ENCODE data around the gene AKNA. TPM values are rescaled to one million over a fixed set of nuclear protein-coding genes. Genes with fewer than 3 reads are reported as not detected.

AKNA gene
- total RNA-seq, 1 donor from 2014 or later = 152 TPM

- Mint-ChIP-seq H3K4me1 (ENCODE audit: low read depth) (peaks cover 60% of the 10 kb centered on the region), H3K36me3 (ENCODE audit: low read depth) (peaks cover 78% of the 10 kb centered on the region), H3K4me3 (ENCODE audit: low read depth) (peak overlapping the region; percentile 99), H3K27ac (peak overlapping the region; percentile 99), H3K9me3 (no peaks in the 10 kb centered on the region), H3K27me3 (ENCODE audit: low read depth) (no peaks in the 10 kb centered on the region)
- intact Hi-C loops (cut with micrococcal nuclease) = loop anchor here (10.0 kb wide), 3 partner anchors 505 to 875 kb away; no protein-coding TSS in a partner anchor
- no peak for DNase-seq (ENCODE audit: low spot score)
Observed at GRCh38 chr9:114389612-114390368, 2.0 kb upstream of the AKNA start.

GRCh38 chr9:114388764-114389375, 1.1 kb upstream of the AKNA start:
- Mint-ChIP-seq H3K27ac (peak overlapping the region; percentile 99), H3K27me3 (ENCODE audit: low read depth) (no peaks in the 10 kb centered on the region), H3K36me3 (ENCODE audit: low read depth) (peaks cover 82% of the 10 kb centered on the region), H3K9me3 (no peaks in the 10 kb centered on the region), H3K4me3 (ENCODE audit: low read depth) (peak overlapping the region; percentile 99), H3K4me1 (ENCODE audit: low read depth) (peaks cover 60% of the 10 kb centered on the region)
- DNase-seq (ENCODE audit: low spot score) = no peak
- intact Hi-C loops (cut with micrococcal nuclease) = loop anchor here (1.0 to 10.0 kb wide), 3 partner anchors 50 to 874 kb away; no protein-coding TSS in a partner anchor

- Mint-ChIP-seq H3K36me3 (ENCODE audit: low read depth) (peaks cover 82% of the 10 kb centered on the region), H3K9me3 (no peaks in the 10 kb centered on the region), H3K27me3 (ENCODE audit: low read depth) (no peaks in the 10 kb centered on the region), H3K4me3 (ENCODE audit: low read depth) (peak overlapping the region; percentile 99), H3K4me1 (ENCODE audit: low read depth) (peaks cover 63% of the 10 kb centered on the region), H3K27ac (peak overlapping the region; percentile 99)
- DNase-seq (ENCODE audit: low spot score) = no peak
- intact Hi-C loops (cut with micrococcal nuclease) = loop anchor here (1.0 to 10.0 kb wide), 3 partner anchors 49 to 874 kb away; no protein-coding TSS in a partner anchor
Observed at GRCh38 chr9:114388357-114388682, 538 bp upstream of the AKNA start.

GRCh38 chr9:114386886-114387679, 699 bp downstream of the AKNA start:
- H3K27ac Mint-ChIP-seq = peak overlapping the region; percentile 99

GRCh38 chr9:114386361-114386885, 1.4 kb downstream of the AKNA start:
- peaks cover 90% of the 10 kb centered on the region for H3K36me3 Mint-ChIP-seq (ENCODE audit: low read depth)
- peaks cover 72% of the 10 kb centered on the region for H3K4me1 Mint-ChIP-seq (ENCODE audit: low read depth)
- peak overlapping the region; percentile 99 for H3K27ac Mint-ChIP-seq
- no peaks in the 10 kb centered on the region for H3K27me3 Mint-ChIP-seq (ENCODE audit: low read depth)
- peak overlapping the region; percentile 99 for H3K4me3 Mint-ChIP-seq (ENCODE audit: low read depth)
- intact Hi-C loops (cut with micrococcal nuclease) = loop anchor here (10.0 kb wide), 2 partner anchors 508 to 872 kb away; no protein-coding TSS in a partner anchor
- H3K9me3 Mint-ChIP-seq = no peaks in the 10 kb centered on the region
- DNase-seq (ENCODE audit: low spot score) = no peak

More at GRCh38 chr9:114386886-114387679, 699 bp downstream of the AKNA start:
- H3K36me3 Mint-ChIP-seq (ENCODE audit: low read depth) = peaks cover 88% of the 10 kb centered on the region
- H3K4me3 Mint-ChIP-seq (ENCODE audit: low read depth) = peak overlapping the region; percentile 99
- no peaks in the 10 kb centered on the region for H3K27me3 Mint-ChIP-seq (ENCODE audit: low read depth)
- no peak for DNase-seq (ENCODE audit: low spot score)
- intact Hi-C loops (cut with micrococcal nuclease) = loop anchor here (10.0 kb wide), 2 partner anchors 508 to 872 kb away; no protein-coding TSS in a partner anchor
- H3K4me1 Mint-ChIP-seq (ENCODE audit: low read depth) = peaks cover 70% of the 10 kb centered on the region
- no peaks in the 10 kb centered on the region for H3K9me3 Mint-ChIP-seq

- peaks cover 68% of the 10 kb centered on the region for H3K4me1 Mint-ChIP-seq (ENCODE audit: low read depth)
Observed at GRCh38 chr9:114385397-114386181, 2.2 kb downstream of the AKNA start.

GRCh38 chr9:114384836-114385396, 2.9 kb downstream of the AKNA start:
- Mint-ChIP-seq H3K27me3 (ENCODE audit: low read depth) (no peaks in the 10 kb centered on the region), H3K27ac (peak overlapping the region; percentile 99), H3K4me3 (ENCODE audit: low read depth) (peak overlapping the region; percentile 99), H3K36me3 (ENCODE audit: low read depth) (peaks cover 84% of the 10 kb centered on the region), H3K9me3 (no peaks in the 10 kb centered on the region), H3K4me1 (ENCODE audit: low read depth) (peaks cover 66% of the 10 kb centered on the region)
- DNase-seq (ENCODE audit: low spot score) = no peak
- intact Hi-C loops (cut with micrococcal nuclease) = loop anchor here (1.0 to 10.0 kb wide), 9 partner anchors 12 to 870 kb away; partner anchors contain the start of gene ATP6V1G1

More at GRCh38 chr9:114385397-114386181, 2.2 kb downstream of the AKNA start:
- no peaks in the 10 kb centered on the region for H3K27me3 Mint-ChIP-seq (ENCODE audit: low read depth)
- intact Hi-C loops (cut with micrococcal nuclease) = loop anchor here (1.0 to 10.0 kb wide), 9 partner anchors 12 to 871 kb away; partner anchors contain the start of gene ATP6V1G1
- H3K4me3 Mint-ChIP-seq (ENCODE audit: low read depth) = peak overlapping the region; percentile 99
- H3K27ac Mint-ChIP-seq = peak overlapping the region; percentile 99
- peaks cover 86% of the 10 kb centered on the region for H3K36me3 Mint-ChIP-seq (ENCODE audit: low read depth)
- DNase-seq (ENCODE audit: low spot score) = peak; percentile 89
- no peaks in the 10 kb centered on the region for H3K9me3 Mint-ChIP-seq

GRCh38 chr9:114384341-114384740, 3.4 kb downstream of the AKNA start:
- Mint-ChIP-seq H3K27ac (peak overlapping the region; percentile 99), H3K4me3 (ENCODE audit: low read depth) (peak overlapping the region; percentile 99), H3K9me3 (no peaks in the 10 kb centered on the region), H3K4me1 (ENCODE audit: low read depth) (peaks cover 64% of the 10 kb centered on the region), H3K36me3 (ENCODE audit: low read depth) (peaks cover 84% of the 10 kb centered on the region), H3K27me3 (ENCODE audit: low read depth) (no peaks in the 10 kb centered on the region)
- intact Hi-C loops (cut with micrococcal nuclease) = loop anchor here (10.0 kb wide), 2 partner anchors 510 to 870 kb away; no protein-coding TSS in a partner anchor
- no peak for DNase-seq (ENCODE audit: low spot score)

GRCh38 chr9:114383521-114384231, 4.1 kb downstream of the AKNA start:
- Mint-ChIP-seq H3K27me3 (ENCODE audit: low read depth) (no peaks in the 10 kb centered on the region), H3K4me3 (ENCODE audit: low read depth) (peak overlapping the region; percentile 99), H3K27ac (peak overlapping the region; percentile 99), H3K36me3 (ENCODE audit: low read depth) (peaks cover 84% of the 10 kb centered on the region), H3K4me1 (ENCODE audit: low read depth) (peaks cover 60% of the 10 kb centered on the region), H3K9me3 (no peaks in the 10 kb centered on the region)
- no peak for DNase-seq (ENCODE audit: low spot score)
- intact Hi-C loops (cut with micrococcal nuclease) = loop anchor here (10.0 kb wide), 2 partner anchors 511 to 869 kb away; no protein-coding TSS in a partner anchor

- intact Hi-C loops (cut with micrococcal nuclease) = loop anchor here (10.0 kb wide), 2 partner anchors 512 to 868 kb away; no protein-coding TSS in a partner anchor
- DNase-seq (ENCODE audit: low spot score) = peak; percentile 50
- Mint-ChIP-seq H3K36me3 (ENCODE audit: low read depth) (peaks cover 84% of the 10 kb centered on the region), H3K4me1 (ENCODE audit: low read depth) (peaks cover 62% of the 10 kb centered on the region), H3K27ac (peak overlapping the region; percentile 99), H3K4me3 (ENCODE audit: low read depth) (peak overlapping the region; percentile 99), H3K9me3 (no peaks in the 10 kb centered on the region), H3K27me3 (ENCODE audit: low read depth) (no peaks in the 10 kb centered on the region)
Observed at GRCh38 chr9:114382699-114383520, 4.9 kb downstream of the AKNA start.
